Measurements from ENCODE around the gene FAAP100.

FAAP100 gene

DNA sequence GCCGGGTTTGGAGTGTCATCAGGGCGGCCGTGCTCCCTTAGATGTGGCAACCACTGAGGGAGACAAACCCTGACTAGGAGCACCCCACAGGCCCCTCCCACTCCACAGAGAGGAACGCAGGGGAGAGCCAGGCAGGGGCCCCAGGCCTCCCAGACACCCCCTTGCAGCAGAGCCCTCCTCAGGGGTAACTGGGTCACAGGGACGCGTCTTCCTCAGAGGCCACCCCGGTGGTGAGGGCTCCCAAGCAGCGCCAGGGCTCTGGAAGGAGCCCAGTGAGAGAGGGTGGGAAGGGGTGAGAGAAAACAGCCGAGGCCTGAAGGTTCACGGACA lies 12.6 kb downstream of the FAAP100 start:
- TF ChIP-seq, protein P1, sequence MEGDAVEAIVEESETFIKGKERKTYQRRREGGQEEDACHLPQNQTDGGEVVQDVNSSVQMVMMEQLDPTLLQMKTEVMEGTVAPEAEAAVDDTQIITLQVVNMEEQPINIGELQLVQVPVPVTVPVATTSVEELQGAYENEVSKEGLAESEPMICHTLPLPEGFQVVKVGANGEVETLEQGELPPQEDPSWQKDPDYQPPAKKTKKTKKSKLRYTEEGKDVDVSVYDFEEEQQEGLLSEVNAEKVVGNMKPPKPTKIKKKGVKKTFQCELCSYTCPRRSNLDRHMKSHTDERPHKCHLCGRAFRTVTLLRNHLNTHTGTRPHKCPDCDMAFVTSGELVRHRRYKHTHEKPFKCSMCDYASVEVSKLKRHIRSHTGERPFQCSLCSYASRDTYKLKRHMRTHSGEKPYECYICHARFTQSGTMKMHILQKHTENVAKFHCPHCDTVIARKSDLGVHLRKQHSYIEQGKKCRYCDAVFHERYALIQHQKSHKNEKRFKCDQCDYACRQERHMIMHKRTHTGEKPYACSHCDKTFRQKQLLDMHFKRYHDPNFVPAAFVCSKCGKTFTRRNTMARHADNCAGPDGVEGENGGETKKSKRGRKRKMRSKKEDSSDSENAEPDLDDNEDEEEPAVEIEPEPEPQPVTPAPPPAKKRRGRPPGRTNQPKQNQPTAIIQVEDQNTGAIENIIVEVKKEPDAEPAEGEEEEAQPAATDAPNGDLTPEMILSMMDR (IDR thresholded peaks at IDR 0.05; ENCODE audit: low read length, missing control alignments), result no peak
- no peak overlapping the region for H3K4me3 ChIP-seq (replicated peaks; ENCODE audit: low read depth, low read length)
- no peak for DNase-seq (ENCODE audit: low read depth)

DNA sequence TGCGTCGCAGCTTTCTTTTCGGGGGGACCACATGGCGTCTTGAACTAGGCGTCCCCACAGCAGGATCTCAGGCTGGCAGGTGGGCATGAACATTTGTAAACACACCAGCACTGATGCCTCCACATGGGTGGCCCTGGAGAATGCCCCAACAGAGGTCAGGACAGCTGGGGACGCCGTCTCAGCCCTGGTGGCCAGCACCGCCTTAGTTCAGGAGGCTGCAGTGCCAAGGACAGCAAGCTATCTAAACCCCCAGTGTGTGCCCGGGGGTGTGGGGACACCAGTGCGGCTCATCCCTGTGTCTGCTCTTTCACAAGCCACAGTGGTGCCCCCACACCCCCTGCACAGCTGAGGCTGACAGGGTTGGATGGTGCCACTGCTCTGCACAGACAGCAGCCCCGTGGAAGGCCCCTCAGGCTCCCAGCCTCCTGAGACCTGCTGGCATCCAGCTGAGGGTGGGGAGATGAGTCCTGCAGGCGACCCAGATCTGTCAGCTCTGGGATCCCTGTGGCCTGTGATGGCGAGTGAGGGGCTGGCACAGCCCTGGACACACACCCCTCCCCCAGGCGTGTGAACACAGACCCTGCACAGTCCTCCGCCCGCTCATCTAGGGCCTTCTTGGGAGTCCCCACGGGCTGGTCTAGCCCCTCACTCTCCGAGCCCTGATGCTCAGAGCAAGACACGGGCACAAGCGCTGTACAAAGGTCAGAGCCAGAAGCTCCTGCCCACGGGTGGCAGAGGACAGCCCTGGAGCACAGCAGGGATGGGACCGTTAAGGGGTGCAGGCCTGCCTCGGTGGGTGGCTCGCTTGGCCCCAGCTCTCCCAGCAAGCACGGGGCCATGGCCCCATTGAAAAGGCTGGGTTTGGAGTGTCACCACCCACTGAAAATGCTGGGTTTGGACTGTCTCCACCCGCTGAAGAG lies 13.2 kb downstream of the FAAP100 start:
- TF ChIP-seq, protein P1 (IDR thresholded peaks at IDR 0.05; ENCODE audit: low read length, missing control alignments), result no peak
- H3K4me3 ChIP-seq (replicated peaks; ENCODE audit: low read depth, low read length), result no peak overlapping the region
- DNase-seq (ENCODE audit: low read depth), result no peak

DNA sequence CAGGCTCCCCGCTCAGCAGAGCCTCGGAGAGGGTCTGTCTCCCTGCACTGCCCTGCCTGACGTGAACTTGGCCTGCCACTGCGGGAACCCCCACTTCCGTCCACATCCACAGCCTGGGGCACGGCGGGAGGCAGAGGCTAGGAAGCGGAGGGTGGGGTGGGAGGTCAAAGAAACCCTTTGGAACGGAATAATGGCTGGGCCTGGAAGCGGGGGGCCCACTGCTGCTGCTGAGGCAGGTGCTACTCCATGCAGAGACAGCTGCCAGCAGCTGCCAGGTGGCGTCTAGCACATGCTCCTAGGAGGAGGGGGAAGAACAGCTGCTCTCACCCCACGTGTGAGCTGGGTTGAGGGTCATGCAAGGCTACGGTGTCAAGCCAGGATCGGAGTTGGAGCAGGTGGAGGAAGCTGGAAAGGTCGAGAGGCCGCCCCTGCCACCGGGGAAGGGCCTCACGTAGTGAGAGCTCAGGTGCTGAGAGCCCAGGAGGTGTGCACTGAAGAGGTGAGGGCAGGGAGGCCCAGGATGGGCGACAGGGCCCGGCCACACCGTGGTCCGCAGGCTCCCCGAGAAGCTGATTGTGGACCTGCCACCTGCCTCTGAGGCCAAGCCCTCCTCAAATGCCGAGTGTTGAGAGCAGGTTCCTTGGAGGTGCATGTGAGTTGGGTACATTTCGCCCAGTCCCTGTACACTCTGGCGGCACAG lies 14.1 kb downstream of the FAAP100 start:
- TF ChIP-seq, protein P1 (IDR thresholded peaks at IDR 0.05; ENCODE audit: low read length, missing control alignments), result no peak
- no peak for DNase-seq (ENCODE audit: low read depth)
- H3K4me3 ChIP-seq (replicated peaks; ENCODE audit: low read depth, low read length), result no peak overlapping the region

DNA sequence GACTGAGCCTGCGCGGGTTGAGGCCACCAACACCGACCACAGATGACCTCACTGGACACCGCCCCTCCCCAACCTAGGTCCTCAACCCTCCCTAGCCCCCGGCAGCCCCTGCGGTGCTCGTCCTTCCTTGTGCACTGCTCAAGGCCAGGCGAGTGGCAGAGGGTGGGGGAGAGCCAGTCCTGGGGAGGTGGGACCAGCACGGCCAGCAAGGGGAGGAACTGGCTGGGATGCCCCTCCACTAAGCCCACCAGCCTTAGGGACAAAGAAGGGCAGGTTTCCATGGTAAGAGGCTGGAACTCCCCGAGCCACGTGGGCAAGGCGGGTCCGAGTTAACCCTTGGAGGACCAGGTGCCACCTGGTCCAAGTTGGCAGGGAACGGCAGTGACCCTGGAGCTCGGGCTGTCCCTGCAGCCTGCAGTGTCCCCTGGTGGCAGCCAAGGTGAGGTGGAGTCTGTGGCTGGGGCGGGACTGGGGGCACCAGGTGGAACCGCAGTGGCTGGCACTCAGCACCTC lies 14.8 kb downstream of the FAAP100 start:
- TF ChIP-seq, protein P1 (IDR thresholded peaks at IDR 0.05; ENCODE audit: low read length, missing control alignments), result peak; percentile 43
- no peak for DNase-seq (ENCODE audit: low read depth)
- no peak overlapping the region for H3K4me3 ChIP-seq (replicated peaks; ENCODE audit: low read depth, low read length)

DNA sequence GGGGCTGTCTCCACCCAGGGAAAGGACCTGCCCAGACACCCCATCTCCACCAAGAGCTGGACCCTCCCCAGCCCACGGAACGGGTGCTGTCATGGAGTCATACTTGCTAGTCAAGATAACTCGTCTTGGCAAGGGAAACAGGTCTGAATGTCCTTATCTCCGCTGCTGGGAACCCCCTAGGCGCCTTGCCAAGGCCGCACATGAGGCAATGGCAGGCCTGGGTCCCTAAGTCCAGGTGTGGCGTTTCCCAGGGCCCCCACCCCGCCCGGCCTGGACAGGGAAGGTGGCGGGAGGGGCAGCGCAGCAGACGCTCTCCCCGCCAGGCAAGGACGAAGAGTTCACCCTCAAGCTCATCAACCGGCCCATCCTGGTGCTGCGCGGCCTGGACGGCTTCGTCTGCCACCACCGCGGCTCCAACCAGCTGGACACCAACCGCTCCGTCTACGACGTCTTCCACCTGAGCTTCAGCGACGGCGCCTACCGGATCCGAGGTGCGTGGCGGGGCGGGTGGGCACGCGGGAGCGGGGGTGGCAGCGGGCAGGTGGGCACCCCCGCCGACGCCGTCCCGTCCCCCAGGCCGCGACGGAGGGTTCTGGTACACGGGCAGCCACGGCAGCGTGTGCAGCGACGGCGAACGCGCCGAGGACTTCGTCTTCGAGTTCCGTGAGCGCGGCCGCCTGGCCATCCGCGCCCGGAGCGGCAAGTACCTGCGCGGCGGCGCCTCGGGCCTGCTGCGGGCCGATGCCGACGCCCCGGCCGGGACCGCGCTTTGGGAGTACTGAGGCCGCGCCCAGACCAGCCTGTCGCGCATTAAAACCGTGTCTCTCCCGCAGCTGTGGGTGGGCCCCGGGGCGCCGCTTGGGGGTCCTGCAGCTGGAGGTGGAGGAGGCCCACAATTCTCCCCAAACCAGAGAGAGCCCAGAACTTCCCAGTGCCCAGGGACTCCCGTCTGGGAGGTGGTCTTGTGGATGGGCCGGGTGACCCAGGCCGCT lies 15.6 kb downstream of the FAAP100 start:
- TF ChIP-seq, protein P1 (IDR thresholded peaks at IDR 0.05; ENCODE audit: low read length, missing control alignments), result no peak
- no peak for DNase-seq (ENCODE audit: low read depth)
- no peak overlapping the region for H3K4me3 ChIP-seq (replicated peaks; ENCODE audit: low read depth, low read length)

Measured in fibroblast of pulmonary artery (primary cell).